Neuronal stem cell (in vitro differentiated cells): ENCODE data around the gene PLPP4.

Experiments used
- DNase-seq: peaks from one replicate; pipeline ENCODE4 v3.0.0-alpha.2; 2013; ENCODE audit warnings: low spot score
- H2AFZ ChIP-seq: one replicate; pipeline ENCODE4 v1.6.1; 2013; ENCODE audit warnings: mild to moderate bottlenecking, low read length, inconsistent platforms
- H2AK5ac ChIP-seq: 2 replicates; pipeline ENCODE4 v1.6.1; 2013; ENCODE audit warnings: low read depth, mild to moderate bottlenecking, inconsistent platforms, low read length, moderate library complexity, mixed read lengths
- H2BK120ac ChIP-seq: 2 replicates; pipeline ENCODE4 v1.6.1; 2013; ENCODE audit warnings: low read depth, mild to moderate bottlenecking, inconsistent platforms, low read length, moderate library complexity, mixed read lengths
- H2BK12ac ChIP-seq: one replicate; pipeline ENCODE4 v1.6.1; 2013; ENCODE audit warnings: low read length, inconsistent platforms
- H2BK15ac ChIP-seq: 2 replicates; pipeline ENCODE4 v1.6.1; 2013; ENCODE audit warnings: mild to moderate bottlenecking, low read length, inconsistent platforms, mixed read lengths
- H2BK5ac ChIP-seq: one replicate; pipeline ENCODE4 v1.6.1; 2013; ENCODE audit warnings: inconsistent platforms, mild to moderate bottlenecking, low read length, moderate library complexity
- H3K14ac ChIP-seq: one replicate; pipeline ENCODE4 v1.6.1; 2013; ENCODE audit warnings: low read length, inconsistent platforms
- H3K18ac ChIP-seq: 2 replicates; pipeline ENCODE4 v1.6.1; 2013; ENCODE audit warnings: low read length, inconsistent platforms
- H3K23ac ChIP-seq: 2 replicates; pipeline ENCODE4 v1.6.1; 2013; ENCODE audit warnings: low read depth, mild to moderate bottlenecking, mixed read lengths, low read length, inconsistent platforms; ENCODE audit not compliant: poor library complexity
- H3K27ac ChIP-seq: replicated peaks from 3 replicates; pipeline ENCODE4 v1.5.1; 2013; ENCODE audit warnings: low read length, inconsistent platforms
- H3K27me3 ChIP-seq, 3 experiments: 2 replicates each; pipeline ENCODE4 v1.6.1; 2013; ENCODE audit warnings: low read length in 3 of 3, mild to moderate bottlenecking in 2 of 3, inconsistent platforms in 1 of 3, low read depth in 1 of 3, mixed read lengths in 1 of 3, moderate library complexity in 1 of 3; ENCODE audit not compliant: control insufficient read depth in 3 of 3, insufficient read depth in 3 of 3
- H3K36me3 ChIP-seq, 2 donors: replicated peaks in 1 of 2; 2 replicates each; pipeline ENCODE4 v1.6.1; 2013; ENCODE audit warnings: low read length in 2 of 2; ENCODE audit not compliant: control insufficient read depth in 2 of 2, insufficient read depth in 2 of 2
- H3K4ac ChIP-seq: 2 replicates; pipeline ENCODE4 v1.6.1; 2013; ENCODE audit warnings: inconsistent platforms, mild to moderate bottlenecking, low read length, moderate library complexity
- H3K4me1 ChIP-seq, 2 donors: 1 replicate in 1 of 2; 2 replicates in 1 of 2; pipeline ENCODE4 v1.6.1; 2013; ENCODE audit warnings: low read length in 2 of 2, low read depth in 1 of 2; ENCODE audit not compliant: control insufficient read depth in 2 of 2, insufficient read depth in 1 of 2
- H3K4me2 ChIP-seq: one replicate; pipeline ENCODE4 v1.6.1; 2013; ENCODE audit warnings: mild to moderate bottlenecking, low read length, inconsistent platforms; ENCODE audit not compliant: insufficient read depth, poor library complexity, severe bottlenecking
- H3K4me3 ChIP-seq, 2 donors: 2 replicates each; pipeline ENCODE4 v1.5.1; 2013; ENCODE audit warnings: low read length in 2 of 2, mild to moderate bottlenecking in 2 of 2, inconsistent platforms in 1 of 2, moderate library complexity in 1 of 2
- H3K79me1 ChIP-seq: one replicate; pipeline ENCODE4 v1.6.1; 2013; ENCODE audit warnings: low read depth, mild to moderate bottlenecking, inconsistent platforms, low read length, moderate library complexity
- H3K9ac ChIP-seq: one replicate; pipeline ENCODE4 v1.6.1; 2013; ENCODE audit warnings: mild to moderate bottlenecking, low read depth, low read length, inconsistent platforms; ENCODE audit not compliant: poor library complexity
- H3K9me3 ChIP-seq, 2 donors: replicated peaks in 1 of 2; 2 replicates each; pipeline versions ENCODE3 to v1.6.1; 2013; ENCODE audit warnings: low read length in 2 of 2, mild to moderate bottlenecking in 2 of 2, inconsistent platforms in 1 of 2, low read depth in 1 of 2, mixed read lengths in 1 of 2, moderate library complexity in 1 of 2; ENCODE audit not compliant: control insufficient read depth in 2 of 2, insufficient read depth in 1 of 2
- H4K8ac ChIP-seq: one replicate; pipeline ENCODE4 v1.6.1; 2013; ENCODE audit warnings: low read depth, mild to moderate bottlenecking, inconsistent platforms, low read length, moderate library complexity
- H4K91ac ChIP-seq: one replicate; pipeline ENCODE4 v1.6.1; 2013; ENCODE audit warnings: low read length, low read depth, mild to moderate bottlenecking, inconsistent platforms; ENCODE audit not compliant: poor library complexity
- WGBS, 2 donors: extraction: QIAGEN DNeasy Blood & Tissue Kit; methylation state at CpG; one replicate each; pipeline ENCODE4 v1.1.7; 2013; ENCODE audit warnings: missing lambda C conversion rate in 2 of 2, mixed read lengths in 1 of 2; ENCODE audit not compliant: insufficient read length in 2 of 2, insufficient replicate concordance in 1 of 2; ENCODE audit errors: extremely low coverage in 2 of 2; 5-methylcytosine and 5-hydroxymethylcytosine counted together

PLPP4 gene

DNA sequence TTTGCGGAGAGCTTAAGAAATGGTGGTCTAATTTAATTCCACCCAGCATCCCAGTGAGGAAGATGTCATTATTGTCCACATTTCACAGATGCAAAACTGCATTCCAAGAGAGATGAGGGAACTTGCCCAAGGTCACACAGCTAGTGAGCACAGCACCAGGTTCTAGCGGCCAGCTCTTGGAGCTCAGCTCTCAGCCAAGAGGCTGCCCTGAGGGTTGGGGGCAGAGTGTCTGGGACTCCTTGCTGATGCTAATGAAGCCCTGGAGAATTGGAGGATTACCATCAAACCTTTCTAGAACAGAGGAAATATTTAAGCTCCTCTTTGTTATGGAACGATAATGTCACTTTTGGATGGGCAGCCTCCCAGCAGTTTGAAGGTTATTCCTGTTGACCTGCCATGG is 48.0 kb downstream of the PLPP4 start:
- Histone ChIP-seq H3K9ac (no peak overlapping the region), H2AK5ac (no peak overlapping the region), H2BK120ac (no peak overlapping the region), H4K8ac (no peak overlapping the region), H2AFZ (no peak overlapping the region), H3K36me3 (no peaks in the 10 kb centered on the region), H3K27ac (no peak overlapping the region), H3K27me3 (no peaks in the 10 kb centered on the region), H4K91ac (no peak overlapping the region), H3K18ac (no peak overlapping the region), H3K14ac (no peak overlapping the region), H2BK12ac (no peak overlapping the region), H2BK5ac (no peak overlapping the region), H3K4me3 (no peak overlapping the region), H2BK15ac (no peak overlapping the region), H3K9me3 (no peaks in the 10 kb centered on the region), H3K4me2 (no peak overlapping the region), H3K23ac (no peak overlapping the region), H3K4ac (no peak overlapping the region), H3K79me1 (no peaks in the 10 kb centered on the region), H3K4me1 (no peaks in the 10 kb centered on the region)
- DNase-seq, result no peak
- no CpG with 5 or more reads among the region's 3 CpGs for WGBS, 2 donors

DNA sequence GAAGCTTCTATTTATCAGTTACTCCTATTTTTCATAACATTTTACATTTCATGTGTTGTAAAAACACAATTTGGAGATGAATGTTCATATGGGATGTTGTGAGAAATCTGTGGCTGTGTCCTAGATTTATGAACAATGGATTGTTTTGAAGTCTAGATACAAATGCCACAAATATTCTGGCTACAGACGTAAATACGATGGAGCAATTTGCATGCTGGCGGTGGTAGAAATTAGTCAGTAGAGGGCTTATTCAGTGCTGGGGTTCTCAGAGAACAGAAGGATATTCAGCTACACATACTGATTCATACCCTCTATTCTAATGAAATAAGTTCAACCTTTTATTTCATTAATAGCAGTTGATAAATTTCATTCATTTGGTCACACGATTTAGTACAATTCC is 48.8 kb downstream of the PLPP4 start:
- Histone ChIP-seq H2BK5ac (no peak overlapping the region), H3K27ac (no peak overlapping the region), H3K18ac (no peak overlapping the region), H3K4me2 (no peak overlapping the region), H3K27me3 (no peaks in the 10 kb centered on the region), H3K9ac (no peak overlapping the region), H4K8ac (no peak overlapping the region), H2BK15ac (no peak overlapping the region), H2BK12ac (no peak overlapping the region), H2BK120ac (no peak overlapping the region), H3K23ac (no peak overlapping the region), H2AK5ac (no peak overlapping the region), H3K79me1 (no peaks in the 10 kb centered on the region), H3K4me3 (no peak overlapping the region), H3K14ac (no peak overlapping the region), H3K4me1 (no peaks in the 10 kb centered on the region), H3K4ac (no peak overlapping the region), H3K36me3 (no peaks in the 10 kb centered on the region), H3K9me3 (no peaks in the 10 kb centered on the region), H2AFZ (no peak overlapping the region), H4K91ac (no peak overlapping the region)
- no peak for DNase-seq
- no CpG with 5 or more reads among the region's 4 CpGs for WGBS, 2 donors

DNA sequence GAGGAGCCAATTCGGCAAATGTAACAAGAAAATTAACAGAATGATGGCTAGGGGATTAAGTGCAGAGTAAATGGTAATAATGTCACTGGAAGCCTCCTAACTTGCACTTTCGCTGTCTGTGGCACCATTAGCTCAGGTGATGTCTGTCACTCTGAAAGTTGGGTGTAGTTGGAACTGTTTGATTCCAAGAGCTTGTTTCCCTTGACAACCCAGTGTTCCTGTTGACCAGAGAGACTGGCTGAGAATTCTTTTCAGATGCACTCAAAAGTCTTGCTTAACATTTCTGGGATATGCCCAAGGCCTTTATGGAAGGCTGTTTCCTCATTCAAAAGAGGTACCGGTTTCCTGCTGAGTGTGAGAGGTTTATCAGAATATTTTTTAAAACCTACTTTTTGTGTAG is 49.6 kb downstream of the PLPP4 start:
- no CpG with 5 or more reads among the region's 3 CpGs for WGBS, 2 donors
- Histone ChIP-seq H3K4me2 (no peak overlapping the region), H2BK12ac (no peak overlapping the region), H4K8ac (no peak overlapping the region), H3K18ac (no peak overlapping the region), H2BK15ac (no peak overlapping the region), H3K27ac (no peak overlapping the region), H3K9me3 (no peaks in the 10 kb centered on the region), H3K14ac (no peak overlapping the region), H3K9ac (no peak overlapping the region), H2BK5ac (no peak overlapping the region), H3K4me3 (no peak overlapping the region), H4K91ac (no peak overlapping the region), H2AK5ac (no peak overlapping the region), H3K23ac (no peak overlapping the region), H3K4me1 (no peaks in the 10 kb centered on the region), H3K4ac (no peak overlapping the region), H3K79me1 (no peaks in the 10 kb centered on the region), H2AFZ (no peak overlapping the region), H3K27me3 (no peaks in the 10 kb centered on the region), H3K36me3 (no peaks in the 10 kb centered on the region), H2BK120ac (no peak overlapping the region)
- DNase-seq, result no peak

DNA sequence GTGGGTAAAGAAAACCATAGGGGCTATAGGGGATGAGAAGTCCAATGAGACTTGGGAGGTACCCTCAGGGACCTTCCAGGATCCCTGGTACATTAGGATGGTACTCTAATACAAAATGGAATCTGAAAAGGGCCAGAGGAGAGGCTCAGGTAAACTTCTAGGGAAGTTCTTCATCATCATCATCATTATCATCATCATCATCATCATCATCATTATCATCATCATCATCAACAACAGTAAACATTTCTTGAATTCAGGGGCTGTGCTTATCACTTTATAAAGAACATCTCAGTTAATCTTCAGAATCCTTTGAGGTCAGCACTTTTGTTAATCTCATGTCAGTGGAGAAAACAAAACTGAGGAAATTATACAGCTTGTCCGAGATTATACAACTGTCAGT is 50.1 kb downstream of the PLPP4 start:
- no peak for DNase-seq
- no peak overlapping the region for H3K14ac ChIP-seq
- no peak overlapping the region for H3K27ac ChIP-seq
- H2AK5ac ChIP-seq, result no peak overlapping the region
- no peak overlapping the region for H2BK12ac ChIP-seq
- no peaks in the 10 kb centered on the region for H3K27me3 ChIP-seq
- H2AFZ ChIP-seq, result no peak overlapping the region
- no peak overlapping the region for H3K4me2 ChIP-seq
- no peak overlapping the region for H2BK15ac ChIP-seq
- no peak overlapping the region for H4K91ac ChIP-seq
- H4K8ac ChIP-seq, result no peak overlapping the region
- no peaks in the 10 kb centered on the region for H3K9me3 ChIP-seq
- no peaks in the 10 kb centered on the region for H3K4me1 ChIP-seq
- H3K18ac ChIP-seq, result no peak overlapping the region
- no peaks in the 10 kb centered on the region for H3K79me1 ChIP-seq
- no peak overlapping the region for H3K9ac ChIP-seq
- no peak overlapping the region for H3K23ac ChIP-seq
- no peaks in the 10 kb centered on the region for H3K36me3 ChIP-seq
- no peak overlapping the region for H3K4ac ChIP-seq
- H2BK5ac ChIP-seq, result no peak overlapping the region
- H3K4me3 ChIP-seq, result no peak overlapping the region
- no peak overlapping the region for H2BK120ac ChIP-seq
- WGBS, 2 donors, result no CpG with 5 or more reads among the region's 1 CpG
